Activated CD8-positive, alpha-beta T cell treated with anti-CD3 and anti-CD28 coated beads, Interleukin-2, amount 10 ng/mL, durations not matched to agents 7 days and 5 days (primary cell): ENCODE results near the gene SLC4A1AP. TPM values are rescaled to one million over a fixed set of nuclear protein-coding genes. Genes with fewer than 3 reads are reported as not detected.
"Not testable (repeated sequence)": the region's sequence is repeated elsewhere in the genome, so short reads cannot be mapped to it uniquely, and the experiment has no call there.

Source experiments
- ATAC-seq: fragments of 150-1000 bp; cut with Tn5 transposase; one replicate; pipeline ENCODE4 v1.10.0; 2021; ENCODE audit warnings: moderate library complexity
- CTCF ChIA-PET: fragments of 350-600 bp; sonication (Branson Sonifier 250); formaldehyde crosslinking; loops from one replicate; lab custom pipeline; 2021; ENCODE audit warnings: antibody characterized with exemption; lab: Charles Lee
- POLR2A ChIA-PET: fragments of 350-600 bp; sonication (Branson Sonifier 250); formaldehyde crosslinking; loops from one replicate; lab custom pipeline; 2021; ENCODE audit warnings: antibody characterized with exemption; lab: Charles Lee
- DNase-seq: peaks from one replicate; pipeline ENCODE4 v3.0.0-alpha.2; 2020
- H3K27ac Mint-ChIP-seq: one replicate; pipeline ENCODE4 v1.8.0; 2021; ENCODE audit warnings: mild to moderate bottlenecking, mixed read lengths
- H3K27me3 Mint-ChIP-seq: one replicate; pipeline ENCODE4 v1.8.0; 2021; ENCODE audit warnings: low read depth, mixed read lengths
- H3K36me3 Mint-ChIP-seq: one replicate; pipeline ENCODE4 v1.8.0; 2021; ENCODE audit warnings: low read depth, mixed read lengths
- H3K4me1 Mint-ChIP-seq: one replicate; pipeline ENCODE4 v1.8.0; 2021; ENCODE audit warnings: low read depth, mixed read lengths
- H3K4me3 Mint-ChIP-seq: one replicate; pipeline ENCODE4 v1.8.0; 2021; ENCODE audit warnings: mild to moderate bottlenecking, mixed read lengths
- H3K9me3 Mint-ChIP-seq: one replicate; pipeline ENCODE4 v1.8.0; 2022; ENCODE audit warnings: mixed read lengths; ENCODE audit not compliant: insufficient read depth
- total RNA-seq, 2 experiments: library from RNA; stranded (reverse); gene quantifications; one replicate each; pipeline ENCODE4 v1.2.3, GENCODE V29; 2021

The SLC4A1AP gene
- total RNA-seq, 2 experiments from 2014 or later, result 24.2 to 25.2 TPM

DNA sequence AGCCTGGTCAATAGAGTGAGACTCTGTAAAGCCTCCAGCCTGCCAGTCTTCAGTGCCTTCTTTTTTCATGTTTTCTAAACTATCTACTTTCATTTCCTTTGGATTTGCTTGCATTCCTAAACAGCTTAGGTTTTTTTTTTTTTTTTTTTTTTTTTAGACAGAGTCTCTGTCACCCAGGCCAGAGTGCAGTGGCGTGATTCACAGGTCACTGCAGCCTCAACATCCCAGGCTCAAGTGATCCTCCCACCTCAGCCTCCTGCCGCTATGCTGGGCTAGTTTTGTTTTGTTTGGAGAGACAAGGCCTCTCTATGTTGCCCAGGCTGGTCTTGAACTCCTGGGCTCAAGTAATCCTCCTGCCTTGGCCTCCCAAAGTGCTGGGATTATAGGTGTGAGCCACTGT is 33.4 kb upstream of the SLC4A1AP start:
- POLR2A ChIA-PET, result interaction anchor here (0.6 to 0.7 kb wide), 2 partner anchors 203 to 902 kb away, joined by 3 read pairs; no protein-coding TSS in a partner anchor
- DNase-seq, H3K27me3 Mint-ChIP-seq, H3K9me3 Mint-ChIP-seq, H3K27ac Mint-ChIP-seq, H3K4me3 Mint-ChIP-seq, ATAC-seq, CTCF ChIA-PET: not testable (repeated sequence)
- Mint-ChIP-seq H3K4me1 (peaks cover 36% of the 10 kb centered on the region), H3K36me3 (peaks cover 43% of the 10 kb centered on the region)

DNA sequence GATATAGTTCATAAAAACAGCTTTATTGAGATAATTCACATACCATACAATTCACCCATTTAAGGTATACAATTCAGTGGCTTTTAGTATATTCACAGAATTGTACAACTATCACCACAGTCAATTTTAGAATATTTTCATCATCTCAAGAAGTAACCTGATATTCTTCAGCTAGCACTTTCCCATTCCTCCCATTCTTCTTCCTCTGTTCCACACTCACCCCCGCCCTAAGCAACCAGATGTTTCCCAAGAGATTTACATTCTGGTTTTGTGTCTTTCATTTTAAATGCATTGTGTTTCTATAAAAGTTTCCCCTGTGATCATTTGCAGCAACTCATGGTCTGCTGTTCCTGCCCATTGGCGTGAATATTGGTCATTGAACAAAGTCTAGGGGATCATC is 29.4 kb upstream of the SLC4A1AP start:
- DNase-seq (no peak), ATAC-seq (no peak)
- H3K27me3 Mint-ChIP-seq, result no peaks in the 10 kb centered on the region
- H3K27ac Mint-ChIP-seq, result no peak overlapping the region
- H3K36me3 Mint-ChIP-seq, result peaks cover 69% of the 10 kb centered on the region
- peaks cover 36% of the 10 kb centered on the region for H3K4me1 Mint-ChIP-seq
- H3K4me3 Mint-ChIP-seq, result no peak overlapping the region
- CTCF ChIA-PET, result no interaction called here
- POLR2A ChIA-PET, result no interaction called here
- H3K9me3 Mint-ChIP-seq, result no peaks in the 10 kb centered on the region

DNA sequence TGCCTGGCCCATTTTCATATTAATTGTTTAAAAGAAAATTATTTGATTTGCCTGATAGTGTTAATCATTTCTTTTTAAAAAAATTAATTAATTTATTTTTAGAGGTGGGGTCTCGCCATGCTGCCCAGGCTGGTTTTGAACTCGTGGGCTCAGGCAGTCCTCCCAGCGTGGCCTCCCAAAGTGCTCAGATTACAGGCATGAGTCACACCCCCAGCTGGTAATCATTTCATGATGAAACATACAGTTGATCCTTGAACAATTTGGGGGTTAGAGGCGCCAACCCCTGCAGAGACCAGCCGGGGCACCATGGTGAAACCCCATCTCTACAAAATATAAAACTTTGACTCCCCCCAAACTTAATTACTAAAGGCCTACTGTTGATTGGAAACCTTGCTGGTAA is 26.9 kb upstream of the SLC4A1AP start:
- Mint-ChIP-seq H3K4me3 (no peak overlapping the region), H3K4me1 (peaks cover 24% of the 10 kb centered on the region), H3K36me3 (peaks cover 68% of the 10 kb centered on the region), H3K27me3 (no peaks in the 10 kb centered on the region), H3K9me3 (no peaks in the 10 kb centered on the region), H3K27ac (no peak overlapping the region)
- ATAC-seq (no peak), DNase-seq (no peak)
- ChIA-PET CTCF (interaction anchor here (0.8 kb wide), 1 partner anchor 47 kb away, joined by 3 read pairs; no protein-coding TSS in a partner anchor), POLR2A (no interaction called here)

DNA sequence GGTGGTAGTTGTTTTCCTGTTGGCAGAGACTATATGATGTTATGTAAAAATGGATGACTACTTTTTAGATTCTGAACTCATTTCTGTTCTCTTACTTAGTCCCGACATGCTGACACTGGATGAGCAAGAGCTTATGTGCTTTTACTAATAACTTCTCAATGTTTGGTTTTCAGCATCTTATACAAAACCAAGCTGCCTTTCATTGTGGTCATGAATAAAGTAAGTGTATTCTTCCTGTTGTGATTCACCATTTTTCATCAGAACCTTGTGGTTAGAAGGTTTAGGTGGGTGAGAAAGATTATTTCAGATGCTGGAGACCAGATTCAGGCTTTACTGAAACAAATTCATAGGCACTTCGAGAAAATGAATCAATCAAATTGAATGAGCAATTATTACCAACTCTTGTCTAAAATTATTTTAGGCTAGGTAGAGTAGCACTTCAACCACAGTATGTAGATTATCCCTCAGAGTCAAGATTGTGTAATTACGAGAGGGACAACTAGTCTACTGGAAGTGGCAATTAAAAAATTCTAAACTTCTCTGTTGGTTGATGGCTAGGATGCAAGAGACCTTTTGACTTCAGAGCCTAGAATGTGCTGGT is 25.6 kb upstream of the SLC4A1AP start:
- peak; percentile 83 for ATAC-seq
- Mint-ChIP-seq H3K36me3 (peaks cover 63% of the 10 kb centered on the region), H3K4me3 (peak overlapping the region; percentile 46), H3K27ac (peak overlapping the region; percentile 83), H3K27me3 (no peaks in the 10 kb centered on the region), H3K4me1 (peaks cover 21% of the 10 kb centered on the region), H3K9me3 (no peaks in the 10 kb centered on the region)
- no peak for DNase-seq
- ChIA-PET POLR2A (interaction anchor here (1.0 to 1.5 kb wide), 3 partner anchors 10 to 228 kb away, joined by 3 to 5 read pairs (median 4); partner anchors contain the start of genes CCDC121, GPN1, PPM1G and SLC4A1AP), CTCF (interaction anchor here (1.5 to 4.1 kb wide), 2 partner anchors 9 to 46 kb away, joined by 5 to 24 read pairs; no protein-coding TSS in a partner anchor)

DNA sequence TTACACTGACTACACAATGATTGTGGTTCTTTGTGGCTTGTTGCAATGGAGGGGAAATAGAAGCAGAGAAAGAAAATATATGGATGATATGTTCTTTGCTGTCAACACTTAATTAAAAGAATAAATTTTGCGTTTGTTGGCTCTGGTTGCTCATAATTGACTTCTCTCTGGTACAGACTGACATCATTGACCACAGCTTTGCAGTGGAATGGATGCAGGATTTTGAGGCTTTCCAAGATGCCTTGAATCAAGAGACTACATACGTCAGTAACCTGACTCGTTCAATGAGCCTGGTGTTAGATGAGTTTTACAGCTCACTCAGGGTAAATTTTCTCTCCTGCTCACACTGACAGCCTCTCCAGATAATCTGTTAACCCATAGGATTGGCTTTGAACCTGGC is 25.0 kb upstream of the SLC4A1AP start:
- DNase-seq (no peak), ATAC-seq (no peak)
- H3K9me3 Mint-ChIP-seq, result no peaks in the 10 kb centered on the region
- no peak overlapping the region for H3K4me3 Mint-ChIP-seq
- H3K4me1 Mint-ChIP-seq, result peaks cover 21% of the 10 kb centered on the region
- ChIA-PET CTCF (interaction anchor here (1.5 to 4.1 kb wide), 2 partner anchors 8 to 45 kb away, joined by 5 to 24 read pairs; no protein-coding TSS in a partner anchor), POLR2A (interaction anchor here (1.0 to 1.5 kb wide), 3 partner anchors 11 to 229 kb away, joined by 3 to 5 read pairs (median 4); partner anchors contain the start of genes CCDC121, GPN1, PPM1G and SLC4A1AP)
- peak overlapping the region; percentile 83 for H3K27ac Mint-ChIP-seq
- no peaks in the 10 kb centered on the region for H3K27me3 Mint-ChIP-seq
- H3K36me3 Mint-ChIP-seq, result peaks cover 62% of the 10 kb centered on the region

DNA sequence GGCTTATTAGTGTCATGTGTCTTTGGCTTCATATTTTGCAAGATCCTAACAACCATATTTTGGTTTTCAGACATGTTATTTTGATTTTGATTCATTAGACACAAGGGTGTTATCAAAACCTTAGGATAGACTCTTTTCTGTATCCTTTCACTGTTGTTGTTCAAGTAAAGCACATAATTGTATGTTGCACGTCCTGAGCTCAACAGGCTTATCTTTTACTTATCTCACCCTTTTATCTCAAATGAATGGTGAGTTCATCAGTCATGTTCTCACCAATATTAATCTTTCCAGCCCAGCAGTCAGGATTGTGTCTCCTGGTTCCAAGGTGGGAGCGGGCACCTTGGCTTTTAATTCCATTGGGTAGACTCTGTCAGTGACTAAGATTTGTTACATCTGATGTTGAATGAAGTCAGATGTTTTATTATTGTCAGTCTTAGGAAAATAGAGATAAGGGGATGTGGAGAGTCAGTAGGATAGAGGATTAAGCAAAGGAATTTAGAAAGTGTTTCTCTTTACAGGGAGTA is 22.9 kb upstream of the SLC4A1AP start:
- Mint-ChIP-seq H3K9me3 (no peaks in the 10 kb centered on the region), H3K27me3 (no peaks in the 10 kb centered on the region), H3K4me1 (peaks cover 19% of the 10 kb centered on the region), H3K36me3 (peaks cover 54% of the 10 kb centered on the region), H3K4me3 (no peak overlapping the region), H3K27ac (no peak overlapping the region)
- ATAC-seq, result no peak
- ChIA-PET CTCF (interaction anchor here (4.1 kb wide), 1 partner anchor 43 kb away, joined by 24 read pairs; no protein-coding TSS in a partner anchor), POLR2A (interaction anchor here (1.1 kb wide), 1 partner anchor 13 kb away, joined by 3 read pairs; no protein-coding TSS in a partner anchor)
- DNase-seq, result no peak

DNA sequence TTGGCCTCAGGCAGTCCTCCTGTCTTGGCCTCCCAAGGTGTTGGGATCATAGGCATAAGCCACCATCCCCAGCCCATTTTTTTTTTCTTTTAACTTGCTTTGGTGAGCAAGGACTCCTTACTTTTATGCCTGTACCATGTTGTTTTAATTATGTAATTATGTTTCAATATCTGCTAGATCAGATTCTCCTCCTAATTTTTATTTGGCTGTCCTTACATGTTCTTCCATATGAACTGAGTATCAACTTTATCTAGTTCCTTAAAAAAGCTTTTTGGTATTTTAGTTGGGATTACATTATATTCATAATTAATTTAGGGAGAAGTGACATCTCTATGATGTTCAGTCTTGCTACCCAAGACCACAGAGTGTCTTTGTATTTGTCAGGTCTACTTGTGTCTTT is 18.5 kb upstream of the SLC4A1AP start:
- DNase-seq (no peak), ATAC-seq (no peak)
- ChIA-PET CTCF (interaction anchor here (0.7 kb wide), 1 partner anchor 234 kb away, joined by 3 read pairs; no protein-coding TSS in a partner anchor), POLR2A (interaction anchor here (2.1 kb wide), 1 partner anchor 19 kb away, joined by 5 read pairs; the partner anchor contains the start of genes SLC4A1AP and SUPT7L)
- Mint-ChIP-seq H3K9me3 (no peaks in the 10 kb centered on the region), H3K4me1 (no peaks in the 10 kb centered on the region), H3K27ac (no peak overlapping the region), H3K36me3 (peaks cover 48% of the 10 kb centered on the region), H3K4me3 (no peak overlapping the region), H3K27me3 (no peaks in the 10 kb centered on the region)

DNA sequence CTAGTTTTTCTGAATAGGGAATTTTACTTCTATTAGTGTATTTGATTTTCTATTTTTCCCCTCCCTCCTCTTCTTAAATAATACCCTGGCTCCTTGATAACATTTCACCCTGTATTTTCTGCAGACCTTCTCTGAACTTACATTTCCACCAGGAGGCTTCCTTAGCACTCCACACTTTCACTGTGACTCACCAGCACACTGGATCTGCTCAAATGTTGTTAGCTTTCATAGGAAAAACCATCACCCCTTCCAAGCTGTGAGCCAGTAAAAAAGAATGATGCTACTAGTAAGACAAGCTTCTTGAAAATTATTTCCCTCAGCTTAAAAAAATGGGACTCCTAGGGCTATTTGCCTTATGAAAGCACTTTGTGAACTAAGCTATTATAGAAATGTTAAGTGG is 16.4 kb upstream of the SLC4A1AP start:
- H3K36me3 Mint-ChIP-seq, result peaks cover 42% of the 10 kb centered on the region
- POLR2A ChIA-PET, result interaction anchor here (1.0 to 2.1 kb wide), 3 partner anchors 16 to 62 kb away, joined by 3 to 5 read pairs (median 5); partner anchors contain the start of genes SLC4A1AP and SUPT7L
- no peaks in the 10 kb centered on the region for H3K27me3 Mint-ChIP-seq
- no peaks in the 10 kb centered on the region for H3K9me3 Mint-ChIP-seq
- CTCF ChIA-PET, result interaction anchor here (1.0 to 2.5 kb wide), 3 partner anchors 8 to 36 kb away, joined by 3 to 12 read pairs (median 5); no protein-coding TSS in a partner anchor
- H3K4me1 Mint-ChIP-seq, result no peaks in the 10 kb centered on the region
- ATAC-seq (no peak), DNase-seq (no peak)
- H3K4me3 Mint-ChIP-seq, result no peak overlapping the region
- H3K27ac Mint-ChIP-seq, result peak overlapping the region; percentile 41

DNA sequence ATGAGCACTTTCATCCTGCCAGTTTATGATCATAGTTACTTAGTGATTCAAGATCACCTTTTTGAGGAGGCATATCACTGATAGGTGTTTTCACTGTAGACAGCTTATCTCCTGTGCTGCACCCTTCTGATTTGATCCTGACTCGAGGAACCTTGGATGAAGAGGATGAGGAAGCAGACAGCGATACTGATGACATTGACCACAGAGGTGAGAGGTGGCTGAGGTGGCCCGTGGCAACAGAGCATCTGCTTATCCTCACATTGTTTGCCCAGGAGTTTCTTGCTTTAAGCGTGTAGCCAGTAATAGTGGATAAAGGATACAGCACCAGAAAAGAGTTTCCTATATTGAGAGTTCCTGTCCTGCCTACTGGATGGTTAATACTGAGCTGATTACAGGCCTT is 16.0 kb upstream of the SLC4A1AP start:
- ChIA-PET POLR2A (interaction anchor here (1.0 to 1.9 kb wide), 2 partner anchors 16 to 63 kb away, joined by 3 to 5 read pairs; partner anchors contain the start of genes SLC4A1AP and SUPT7L), CTCF (interaction anchor here (1.0 to 2.5 kb wide), 2 partner anchors 8 to 36 kb away, joined by 3 to 12 read pairs; no protein-coding TSS in a partner anchor)
- no peak overlapping the region for H3K4me3 Mint-ChIP-seq
- no peaks in the 10 kb centered on the region for H3K4me1 Mint-ChIP-seq
- ATAC-seq (no peak), DNase-seq (no peak)
- H3K27ac Mint-ChIP-seq, result peak overlapping the region; percentile 41
- no peaks in the 10 kb centered on the region for H3K27me3 Mint-ChIP-seq
- peaks cover 45% of the 10 kb centered on the region for H3K36me3 Mint-ChIP-seq
- H3K9me3 Mint-ChIP-seq, result no peaks in the 10 kb centered on the region

DNA sequence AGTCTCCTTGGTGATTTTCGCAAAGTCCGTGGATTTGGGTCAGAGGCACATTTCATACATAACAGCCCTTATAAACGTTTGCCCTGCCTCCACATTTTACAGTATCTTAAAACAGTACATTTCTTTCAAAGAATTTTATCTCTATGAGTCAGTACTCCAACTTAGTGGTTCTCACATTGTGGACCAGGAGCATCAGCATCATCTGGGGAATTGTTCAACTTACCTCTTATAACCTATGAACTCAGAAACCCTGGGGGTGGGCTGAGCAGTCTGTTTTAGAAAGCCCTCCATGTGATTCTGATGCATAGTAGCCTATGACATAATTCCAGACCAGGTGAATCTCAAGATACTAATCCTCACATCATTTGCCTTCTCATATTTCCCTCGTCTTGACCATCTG is 12.6 kb upstream of the SLC4A1AP start:
- Mint-ChIP-seq H3K27me3 (no peaks in the 10 kb centered on the region), H3K4me3 (no peak overlapping the region), H3K27ac (no peak overlapping the region), H3K4me1 (no peaks in the 10 kb centered on the region), H3K36me3 (peaks cover 62% of the 10 kb centered on the region), H3K9me3 (no peaks in the 10 kb centered on the region)
- ChIA-PET POLR2A (interaction anchor here (1.6 kb wide), 1 partner anchor 12 kb away, joined by 4 read pairs; the partner anchor contains the start of gene SUPT7L), CTCF (interaction anchor here (1.1 to 1.4 kb wide), 2 partner anchors 12 to 33 kb away, joined by 3 to 5 read pairs; partner anchors contain the start of genes SLC4A1AP and SUPT7L)
- ATAC-seq, result no peak
- DNase-seq, result no peak

DNA sequence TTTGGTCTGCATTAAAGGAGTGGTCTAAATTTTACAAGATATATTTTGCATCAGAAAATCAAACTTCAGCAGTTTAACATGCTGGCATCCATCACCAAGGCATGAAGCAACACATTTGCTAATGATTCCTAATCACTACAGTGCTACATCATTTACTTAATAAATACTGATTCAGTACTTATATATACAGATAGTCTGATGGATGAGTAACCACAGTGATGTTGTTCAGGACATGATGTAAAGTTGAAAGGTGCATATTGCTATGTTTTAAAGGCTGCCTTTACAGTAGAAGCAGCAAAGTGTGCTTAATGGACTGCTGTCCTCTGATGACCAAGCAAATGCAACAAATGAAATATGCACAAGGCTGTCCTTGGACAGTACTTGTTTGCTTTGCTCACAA is 11.3 kb upstream of the SLC4A1AP start:
- no peak overlapping the region for H3K4me3 Mint-ChIP-seq
- DNase-seq (no peak), ATAC-seq (no peak)
- H3K27ac Mint-ChIP-seq, result no peak overlapping the region
- no peaks in the 10 kb centered on the region for H3K27me3 Mint-ChIP-seq
- no peaks in the 10 kb centered on the region for H3K4me1 Mint-ChIP-seq
- CTCF ChIA-PET, result interaction anchor here (2.3 kb wide), 1 partner anchor 31 kb away, joined by 6 read pairs; no protein-coding TSS in a partner anchor
- no peaks in the 10 kb centered on the region for H3K9me3 Mint-ChIP-seq
- H3K36me3 Mint-ChIP-seq, result peaks cover 62% of the 10 kb centered on the region
- POLR2A ChIA-PET, result interaction anchor here (1.6 kb wide), 1 partner anchor 11 kb away, joined by 4 read pairs; the partner anchor contains the start of gene SUPT7L
